HG02870 (cell line): ENCODE results near the gene ELFN1.

ENCODE experiments used
- ATAC-seq: cut with Tn5 transposase; IDR thresholded peaks from one replicate; pipeline ENCODE4 v1.9.1; 2021; ENCODE audit warnings: mild to moderate bottlenecking, moderate library complexity; ENCODE audit not compliant: unreplicated experiment

Gene ELFN1

DNA sequence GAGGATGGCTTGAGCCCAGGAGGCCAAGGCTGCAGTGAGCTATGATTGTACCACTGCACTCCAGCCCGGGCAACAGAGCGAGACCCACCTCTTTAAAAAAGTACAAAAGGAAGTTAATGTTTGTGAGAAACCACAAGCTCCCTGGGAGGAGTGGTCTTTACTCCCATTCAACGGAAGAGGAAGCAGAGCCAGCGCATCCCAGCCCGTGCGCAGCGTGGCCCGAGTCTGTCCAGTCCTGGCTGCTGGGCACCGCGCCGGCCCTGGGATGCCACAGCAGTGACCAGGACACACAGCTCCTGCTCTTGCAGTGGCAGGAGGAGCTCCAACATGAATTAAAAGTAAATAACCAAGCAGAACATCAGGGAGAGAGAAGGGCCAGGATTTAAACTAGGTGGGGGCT is 68.4 kb downstream of the ELFN1 start:
- ATAC-seq, result no peak

DNA sequence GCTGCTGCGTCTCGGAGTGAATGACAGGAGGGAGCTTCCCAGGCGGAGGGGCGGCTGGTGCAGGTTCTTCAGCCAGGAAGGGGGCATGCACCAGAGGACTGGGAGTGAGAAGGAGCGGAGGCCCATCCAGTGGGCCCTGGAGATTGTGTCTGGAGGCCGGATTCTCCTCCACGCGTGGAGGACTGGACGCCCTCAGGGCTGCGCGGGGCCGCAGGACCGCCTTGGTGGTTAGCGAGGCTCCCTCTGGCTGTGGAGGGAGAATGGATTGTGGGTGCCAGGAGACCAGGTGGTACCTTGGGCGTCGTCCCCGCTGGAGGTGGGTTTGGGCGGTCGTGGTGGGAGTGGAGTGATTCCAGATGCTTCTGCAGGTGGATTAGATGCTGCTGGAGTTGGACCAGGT is 68.9 kb downstream of the ELFN1 start:
- no peak for ATAC-seq

DNA sequence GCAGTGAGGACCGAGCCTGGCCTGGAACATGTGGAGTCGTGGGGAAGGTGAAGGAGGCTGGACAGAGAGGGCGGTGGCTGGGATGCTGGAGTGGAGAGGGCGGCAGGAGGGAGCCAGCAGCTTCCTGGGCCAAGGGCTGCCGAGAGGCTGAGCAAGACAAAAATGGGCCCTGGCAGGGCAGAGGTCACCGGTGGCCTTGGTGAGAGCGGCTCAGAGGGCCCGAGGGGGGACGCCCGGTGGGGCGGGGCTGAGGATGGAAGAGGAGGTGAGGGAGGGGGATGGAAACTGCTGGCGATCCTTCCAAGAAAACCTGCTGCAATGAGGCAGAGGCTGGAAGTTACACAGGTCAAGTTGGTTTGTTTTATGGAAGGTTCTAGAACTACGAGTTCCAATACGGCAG is 69.5 kb downstream of the ELFN1 start:
- ATAC-seq, result no peak

DNA sequence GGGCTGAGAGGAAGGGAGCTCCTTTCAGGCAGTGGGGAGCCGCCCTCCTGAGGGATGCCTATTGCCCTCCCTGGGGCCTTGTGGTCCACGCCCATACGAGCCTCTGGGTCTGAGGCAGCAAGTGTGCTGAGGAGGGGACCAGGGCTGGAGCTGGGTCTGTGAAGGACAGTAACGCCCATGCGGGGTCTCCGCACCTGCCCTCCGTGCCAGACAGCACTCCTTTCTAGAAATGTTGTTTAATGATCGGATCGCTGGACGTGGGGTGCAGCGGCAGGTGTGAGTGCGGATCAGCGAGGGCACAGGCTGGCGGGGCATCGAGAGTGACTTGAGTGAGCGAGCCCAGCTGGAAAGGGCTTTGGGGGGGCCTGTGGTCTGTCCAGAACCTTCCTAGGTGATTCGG is 70.1 kb downstream of the ELFN1 start:
- no peak for ATAC-seq

DNA sequence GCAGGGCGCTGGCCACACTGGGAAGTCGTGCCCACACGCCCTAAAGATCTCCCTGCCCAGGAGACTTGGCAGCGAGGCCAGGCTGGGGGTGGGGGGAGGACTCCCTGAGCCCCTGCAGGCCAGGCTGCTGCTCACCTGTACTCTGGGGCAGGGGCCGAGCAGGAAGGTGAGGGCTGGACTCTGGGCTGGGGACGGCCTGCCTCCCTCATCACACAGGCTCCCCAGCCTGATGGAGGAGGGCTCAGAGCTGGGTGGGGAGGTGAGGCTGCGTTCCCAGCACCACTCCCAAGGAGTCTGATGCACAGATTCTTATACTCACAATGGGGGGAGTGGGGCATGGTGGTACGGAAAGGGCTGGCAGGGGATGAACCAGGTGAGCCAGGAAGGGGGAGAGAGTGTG is 71.2 kb downstream of the ELFN1 start:
- ATAC-seq, result no peak

DNA sequence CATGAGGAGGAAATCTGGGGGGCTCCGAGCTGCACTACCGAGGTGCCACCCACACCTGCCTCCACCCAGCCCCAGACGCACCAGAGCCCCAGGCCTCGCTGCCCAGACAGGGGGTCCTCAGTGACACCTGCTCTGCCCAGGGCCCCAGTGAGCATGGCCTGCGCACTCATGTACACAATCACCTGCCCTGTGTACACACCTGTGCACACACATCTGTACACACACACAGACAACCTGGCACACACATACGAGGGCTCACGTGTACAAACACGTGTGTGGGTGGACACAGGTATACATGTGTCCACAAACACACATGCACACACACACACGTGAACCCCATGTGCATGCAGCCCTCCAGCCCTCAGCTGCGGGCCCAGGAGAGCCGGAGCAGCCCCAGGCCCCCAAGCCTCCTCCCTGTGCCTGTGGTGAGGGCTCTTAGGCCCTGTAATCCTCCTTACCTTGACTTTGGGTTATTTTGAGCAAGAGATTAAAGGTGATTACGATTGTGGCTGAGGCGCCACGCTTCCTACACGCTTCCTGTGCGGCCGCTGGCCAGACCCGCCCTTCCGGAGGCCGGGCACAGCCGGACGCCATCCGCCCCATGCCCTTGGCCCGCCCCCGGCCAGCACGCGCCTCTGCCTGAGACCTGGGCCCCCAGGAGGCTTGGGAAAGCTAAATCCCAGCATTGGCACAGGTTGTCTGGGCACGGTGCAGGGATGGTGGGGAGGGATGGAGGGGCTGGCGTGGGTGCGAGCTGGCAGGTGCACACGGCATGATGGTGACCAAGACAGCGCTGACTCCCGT is 71.9 kb downstream of the ELFN1 start:
- ATAC-seq, result no peak

DNA sequence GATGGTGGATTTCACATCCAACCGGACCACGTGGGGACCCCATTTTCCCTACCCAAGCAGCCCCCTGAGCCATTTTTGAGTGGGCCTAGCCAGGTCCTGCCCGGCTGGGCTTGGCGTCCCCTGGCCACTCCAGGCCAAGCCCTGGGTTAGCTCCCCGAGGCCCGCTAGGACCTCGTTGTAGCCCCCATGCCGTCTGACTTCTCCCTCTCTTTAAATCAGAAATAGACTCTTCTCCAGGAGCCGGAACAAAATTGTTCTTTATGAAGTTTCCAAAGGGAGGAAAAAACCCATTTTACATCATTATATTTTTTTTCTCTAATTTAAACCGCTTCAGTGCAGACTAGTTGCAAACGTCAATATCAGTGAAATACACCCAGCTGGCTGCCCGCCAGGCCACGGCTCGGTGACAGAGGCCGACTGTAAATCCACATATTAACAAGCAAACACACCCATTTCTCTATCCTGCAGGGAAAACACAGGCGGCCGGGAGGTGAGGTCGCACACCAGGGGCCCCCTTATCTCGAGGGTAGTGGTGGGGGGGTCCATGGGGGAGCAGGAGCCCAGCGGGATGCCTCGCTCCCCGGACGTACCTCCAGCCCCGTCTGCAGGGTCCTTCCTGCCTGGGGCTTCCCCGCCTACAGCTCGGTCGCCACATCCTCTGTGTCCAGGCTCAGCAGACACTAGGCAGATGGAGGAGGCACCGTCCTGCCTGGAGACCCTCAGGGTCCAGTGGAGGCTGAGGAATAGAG is 72.7 kb downstream of the ELFN1 start:
- ATAC-seq, result no peak

DNA sequence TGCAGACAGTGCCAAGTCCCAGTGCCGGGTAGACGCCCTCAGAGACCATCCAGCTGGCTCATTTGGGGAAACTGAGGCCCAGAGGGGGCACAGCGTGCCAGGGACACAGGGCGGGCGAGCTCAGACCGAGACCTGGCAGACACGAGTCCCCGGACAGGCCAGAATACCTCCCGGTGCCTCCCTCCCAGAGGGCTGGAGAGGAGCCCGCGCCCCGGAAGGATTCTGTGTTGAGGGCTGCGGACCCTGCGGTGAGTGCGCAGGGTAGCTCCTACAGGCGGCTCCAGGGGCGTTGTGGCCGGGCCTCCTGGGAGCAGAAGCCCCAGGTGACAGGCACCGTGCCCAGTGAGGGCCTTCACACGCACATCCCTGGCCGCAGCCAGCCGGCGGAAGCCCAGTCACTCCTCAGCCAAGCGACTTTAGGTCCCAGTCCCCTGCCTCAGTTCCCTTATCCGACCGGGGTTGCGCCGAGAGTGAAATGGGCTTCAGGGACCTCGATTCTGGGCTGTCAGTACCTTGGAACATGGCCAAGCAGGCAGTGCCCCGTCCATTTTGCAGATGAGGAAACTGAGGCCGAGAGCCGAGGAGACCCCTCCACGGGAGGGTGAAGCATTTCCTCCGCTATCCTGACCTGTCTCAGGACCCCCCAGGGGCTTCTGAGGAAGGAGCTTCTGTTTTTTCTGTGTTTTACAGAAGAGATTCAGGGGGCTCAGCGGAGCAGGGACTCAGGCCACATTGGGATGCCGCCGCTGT is 73.6 kb downstream of the ELFN1 start:
- no peak for ATAC-seq

DNA sequence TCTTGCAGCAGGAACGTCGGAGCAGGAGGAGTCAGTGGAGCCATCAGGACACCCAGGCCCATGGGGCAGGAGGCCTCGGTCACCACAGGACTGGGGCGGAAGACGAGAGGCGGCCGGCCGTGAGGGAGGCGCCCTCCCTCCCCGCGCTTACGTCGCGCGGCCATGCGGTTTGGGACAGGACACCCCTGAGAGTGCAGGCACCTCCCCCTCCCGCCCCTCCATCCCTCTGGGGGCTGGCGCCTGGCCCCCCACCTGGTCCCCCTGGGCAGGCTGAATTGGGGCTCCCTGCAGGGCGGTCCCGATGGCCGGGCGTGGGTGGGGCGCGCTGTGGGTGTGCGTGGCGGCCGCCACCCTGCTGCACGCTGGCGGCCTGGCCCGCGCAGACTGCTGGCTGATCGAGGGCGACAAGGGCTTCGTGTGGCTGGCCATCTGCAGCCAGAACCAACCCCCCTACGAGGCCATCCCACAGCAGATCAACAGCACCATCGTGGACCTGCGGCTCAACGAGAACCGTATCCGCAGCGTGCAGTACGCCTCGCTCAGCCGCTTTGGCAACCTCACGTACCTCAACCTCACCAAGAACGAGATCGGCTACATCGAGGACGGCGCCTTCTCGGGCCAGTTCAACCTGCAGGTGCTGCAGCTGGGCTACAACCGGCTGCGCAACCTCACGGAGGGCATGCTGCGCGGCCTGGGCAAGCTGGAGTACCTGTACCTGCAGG is 74.4 kb downstream of the ELFN1 start:
- ATAC-seq, result no peak

DNA sequence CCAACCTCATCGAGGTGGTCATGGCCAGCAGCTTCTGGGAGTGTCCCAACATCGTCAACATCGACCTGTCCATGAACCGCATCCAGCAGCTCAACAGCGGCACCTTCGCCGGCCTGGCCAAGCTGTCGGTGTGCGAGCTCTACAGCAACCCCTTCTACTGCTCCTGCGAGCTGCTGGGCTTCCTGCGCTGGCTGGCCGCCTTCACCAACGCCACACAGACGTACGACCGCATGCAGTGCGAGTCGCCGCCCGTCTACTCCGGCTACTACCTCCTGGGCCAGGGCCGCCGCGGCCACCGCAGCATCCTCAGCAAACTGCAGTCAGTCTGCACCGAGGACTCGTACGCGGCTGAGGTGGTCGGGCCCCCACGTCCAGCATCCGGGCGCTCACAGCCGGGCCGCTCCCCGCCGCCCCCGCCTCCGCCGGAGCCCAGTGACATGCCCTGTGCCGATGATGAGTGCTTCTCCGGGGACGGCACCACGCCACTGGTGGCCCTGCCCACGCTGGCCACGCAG is 75.0 kb downstream of the ELFN1 start:
- no peak for ATAC-seq

DNA sequence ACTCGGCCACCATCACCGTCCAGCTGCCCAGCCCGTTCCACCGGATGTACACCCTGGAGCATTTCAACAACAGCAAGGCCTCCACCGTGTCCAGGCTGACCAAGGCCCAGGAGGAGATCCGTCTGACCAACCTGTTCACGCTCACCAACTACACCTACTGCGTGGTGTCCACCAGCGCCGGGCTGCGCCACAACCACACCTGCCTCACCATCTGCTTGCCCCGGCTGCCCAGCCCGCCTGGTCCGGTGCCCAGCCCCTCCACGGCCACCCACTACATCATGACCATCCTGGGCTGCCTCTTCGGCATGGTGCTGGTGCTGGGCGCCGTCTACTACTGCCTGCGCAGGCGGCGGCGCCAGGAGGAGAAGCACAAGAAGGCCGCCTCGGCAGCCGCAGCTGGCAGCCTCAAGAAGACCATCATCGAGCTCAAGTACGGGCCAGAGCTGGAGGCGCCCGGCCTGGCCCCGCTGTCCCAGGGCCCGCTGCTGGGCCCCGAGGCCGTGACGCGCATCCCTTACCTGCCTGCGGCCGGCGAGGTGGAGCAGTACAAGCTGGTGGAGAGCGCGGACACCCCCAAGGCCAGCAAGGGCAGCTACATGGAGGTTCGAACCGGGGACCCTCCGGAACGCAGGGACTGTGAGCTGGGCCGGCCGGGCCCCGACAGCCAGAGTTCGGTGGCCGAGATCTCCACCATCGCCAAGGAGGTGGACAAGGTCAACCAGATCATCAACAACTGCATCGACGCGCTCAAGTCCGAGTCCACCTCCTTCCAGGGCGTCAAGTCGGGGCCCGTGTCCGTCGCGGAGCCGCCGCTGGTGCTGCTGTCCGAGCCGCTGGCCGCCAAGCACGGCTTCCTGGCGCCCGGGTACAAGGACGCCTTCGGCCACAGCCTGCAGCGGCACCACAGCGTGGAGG is 75.8 kb downstream of the ELFN1 start:
- ATAC-seq, result no peak

DNA sequence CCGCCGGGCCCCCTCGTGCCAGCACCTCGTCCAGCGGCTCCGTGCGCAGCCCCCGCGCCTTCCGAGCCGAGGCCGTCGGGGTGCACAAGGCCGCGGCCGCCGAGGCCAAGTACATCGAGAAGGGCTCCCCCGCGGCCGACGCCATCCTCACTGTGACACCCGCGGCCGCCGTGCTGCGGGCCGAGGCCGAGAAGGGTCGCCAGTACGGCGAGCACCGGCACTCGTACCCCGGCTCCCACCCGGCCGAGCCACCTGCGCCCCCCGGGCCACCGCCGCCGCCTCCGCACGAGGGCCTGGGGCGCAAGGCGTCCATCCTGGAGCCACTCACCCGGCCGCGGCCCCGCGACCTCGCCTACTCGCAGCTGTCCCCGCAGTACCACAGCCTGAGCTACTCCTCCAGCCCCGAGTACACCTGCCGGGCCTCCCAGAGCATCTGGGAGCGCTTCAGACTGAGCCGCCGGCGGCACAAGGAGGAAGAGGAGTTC is 76.5 kb downstream of the ELFN1 start:
- no peak for ATAC-seq

DNA sequence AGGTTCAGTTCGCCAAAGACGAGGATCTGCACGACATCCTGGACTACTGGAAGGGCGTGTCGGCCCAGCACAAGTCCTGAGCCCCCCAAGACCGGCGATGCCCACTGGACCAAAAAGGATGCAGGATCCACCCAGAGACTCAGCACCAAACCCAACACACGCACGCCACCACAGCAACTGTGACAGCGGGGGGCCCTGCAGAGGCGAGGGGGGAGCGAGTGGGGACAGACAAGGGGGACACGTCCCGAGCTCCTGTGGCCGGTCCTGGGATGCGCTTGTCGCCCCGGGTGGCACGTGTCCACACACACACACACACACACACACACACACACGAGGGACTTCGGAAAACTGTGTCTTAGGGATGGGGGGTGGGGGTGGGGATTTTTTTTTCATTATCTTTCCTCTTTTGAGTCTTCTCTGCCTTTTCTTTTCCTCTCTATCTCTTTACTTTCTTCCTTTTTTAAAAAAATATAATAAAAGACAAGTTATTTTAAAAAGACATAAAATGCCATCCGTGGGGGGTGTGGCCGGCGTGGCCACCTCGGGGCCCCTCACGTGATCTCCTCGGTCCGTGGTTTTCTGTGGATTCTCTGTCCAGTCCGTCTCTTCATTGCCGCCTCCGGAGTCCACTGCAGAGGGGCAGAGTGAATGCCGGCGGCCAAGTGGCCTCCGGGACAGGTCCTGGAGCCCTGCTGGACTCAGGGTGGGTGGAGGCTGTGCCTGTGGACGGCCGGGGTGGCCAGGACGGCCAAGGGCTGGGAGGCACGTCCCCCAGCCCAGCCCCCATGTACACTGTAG is 77.1 kb downstream of the ELFN1 start:
- ATAC-seq, result no peak

DNA sequence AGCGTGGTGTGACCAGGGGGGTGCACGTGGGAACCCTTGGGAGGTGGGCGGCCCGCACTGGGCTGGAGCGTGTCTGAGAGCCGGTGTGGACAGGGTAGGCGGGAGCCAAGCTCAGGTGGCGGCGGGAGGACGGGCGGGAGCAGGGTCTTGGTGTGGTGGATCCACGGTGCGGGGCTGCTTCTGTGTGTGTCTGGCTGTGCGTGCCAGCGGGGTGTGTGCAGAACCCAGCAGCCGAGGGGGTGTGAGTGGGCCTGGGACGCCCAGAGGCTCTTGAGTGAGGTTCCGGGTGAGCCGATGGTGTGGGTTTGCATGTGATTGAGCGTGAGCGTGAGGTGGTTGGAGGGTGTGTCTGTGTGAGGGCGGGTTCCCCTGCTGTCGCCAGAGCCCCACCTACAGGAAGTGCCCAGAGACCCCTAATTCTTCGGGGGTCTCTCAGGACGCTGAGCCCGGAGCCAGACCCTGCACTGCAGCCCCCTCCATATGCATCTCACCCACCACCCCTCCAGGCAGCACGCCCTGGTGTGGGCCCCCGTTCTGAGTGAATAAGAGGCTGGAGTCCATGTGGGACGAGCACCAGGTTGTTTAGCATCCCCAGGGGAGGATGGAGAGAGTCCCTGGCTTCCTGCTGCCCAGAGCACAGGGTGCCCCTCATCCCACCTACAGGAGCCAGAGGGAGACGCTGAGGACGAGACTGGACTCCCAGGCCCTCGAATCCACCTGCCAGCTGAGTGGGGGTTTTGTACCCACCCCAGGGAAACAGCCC is 78.2 kb downstream of the ELFN1 start:
- ATAC-seq, result no peak

DNA sequence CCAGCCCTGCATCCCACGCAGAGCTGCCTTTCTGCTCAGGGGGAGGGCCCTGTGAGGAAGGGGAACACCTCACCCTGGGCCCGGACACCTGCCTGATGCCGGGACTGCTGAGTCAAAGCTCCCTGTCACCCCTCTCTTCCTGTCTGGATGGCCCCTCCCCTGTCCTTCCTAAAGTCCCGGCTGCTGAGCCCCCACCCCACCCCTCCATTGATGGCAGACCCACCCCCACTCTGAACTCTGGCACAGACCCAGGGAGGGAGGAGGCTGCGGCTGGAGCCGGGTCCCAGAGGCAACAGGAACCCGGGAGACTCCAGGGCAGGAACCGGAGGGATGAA is 78.7 kb downstream of the ELFN1 start:
- ATAC-seq, result no peak

DNA sequence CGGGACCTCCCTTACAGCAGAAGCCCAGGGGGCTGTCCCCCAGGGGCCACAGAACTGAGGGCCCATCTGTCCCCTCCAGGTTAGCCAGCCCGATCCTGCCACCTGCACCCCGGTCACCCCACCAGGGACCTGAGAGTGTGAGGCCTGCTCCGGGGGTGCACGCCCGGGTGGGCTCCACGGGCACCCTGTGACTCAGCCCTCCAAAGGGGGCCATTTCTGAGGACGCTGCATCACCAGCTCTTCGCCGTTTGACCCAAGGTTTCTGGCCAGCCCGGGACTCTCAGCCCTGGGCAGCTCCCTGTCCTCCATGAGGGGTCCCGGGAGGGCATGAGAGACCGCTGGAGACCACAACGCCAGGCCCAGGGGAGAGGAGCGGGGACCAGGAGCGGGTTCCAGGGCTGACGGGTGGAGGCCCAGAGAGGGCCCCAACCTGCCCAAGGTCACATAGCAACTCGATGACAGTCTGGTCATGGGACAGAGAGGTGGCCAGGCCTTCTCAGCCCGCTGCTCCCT is 79.3 kb downstream of the ELFN1 start:
- no peak for ATAC-seq

DNA sequence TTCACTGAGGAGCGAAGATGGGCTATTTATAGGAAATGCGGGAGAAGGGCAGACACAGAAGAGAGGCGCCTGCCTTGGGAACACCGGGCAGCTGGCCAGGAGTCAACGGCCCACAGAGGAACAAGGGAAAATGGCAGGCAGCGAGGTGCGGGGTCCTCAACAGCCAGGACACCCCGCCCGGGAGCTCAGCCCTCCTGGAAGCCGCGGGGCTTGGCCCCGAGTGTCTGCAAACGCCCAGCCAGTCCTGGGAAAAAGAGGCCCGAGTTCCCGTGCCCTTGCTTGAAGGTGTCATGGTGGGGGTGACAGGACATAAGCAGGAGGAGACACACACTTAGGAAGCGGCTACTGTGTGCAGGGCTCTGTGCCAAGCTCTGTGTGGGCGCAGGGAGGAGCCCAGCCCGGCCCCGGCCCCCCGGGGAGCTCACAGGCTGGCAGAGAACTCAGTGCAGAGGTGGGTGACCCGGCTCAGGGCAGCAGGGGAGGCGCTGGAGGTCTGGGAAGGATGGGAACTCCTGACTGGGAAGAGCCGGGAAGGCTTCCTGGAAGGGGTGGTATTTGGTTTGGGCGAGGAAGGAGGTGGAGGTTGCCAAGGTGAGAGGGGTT is 79.9 kb downstream of the ELFN1 start:
- no peak for ATAC-seq
